ENCODE measurements around the gene MCRIP2.

MCRIP2 gene

GRCh38 chr16:633336-634050, 8.1 kb upstream of the MCRIP2 start:
- FAIRE-seq: no peak

- FAIRE-seq: no peak
Observed at GRCh38 chr16:634051-634670, 7.5 kb upstream of the MCRIP2 start.

- FAIRE-seq: no peak
Observed at GRCh38 chr16:634996-635395, 6.6 kb upstream of the MCRIP2 start.

GRCh38 chr16:635573-636205, 5.9 kb upstream of the MCRIP2 start:
- no peak for FAIRE-seq

- FAIRE-seq: no peak
Observed at GRCh38 chr16:636206-637080, 5.2 kb upstream of the MCRIP2 start, which contains the start of gene METTL26. Gene METTL26 (minus strand): TSS chr16:636305. CDS start chr16:636290, 15 bp downstream.

- no peak for FAIRE-seq
Observed at GRCh38 chr16:637081-638018, 4.3 kb upstream of the MCRIP2 start.

- FAIRE-seq: no peak
Observed at GRCh38 chr16:638034-638543, 3.5 kb upstream of the MCRIP2 start.

GRCh38 chr16:638836-639235, 2.8 kb upstream of the MCRIP2 start:
- no peak for FAIRE-seq

GRCh38 chr16:640614-641013, 1.0 kb upstream of the MCRIP2 start:
- FAIRE-seq: no peak

- FAIRE-seq: no peak
Observed at GRCh38 chr16:642189-643049, 791 bp downstream of the MCRIP2 start.

GRCh38 chr16:643050-643368, 1.4 kb downstream of the MCRIP2 start:
- no peak for FAIRE-seq

GRCh38 chr16:644556-644955, 2.9 kb downstream of the MCRIP2 start:
- FAIRE-seq: no peak

- no peak for FAIRE-seq
Observed at GRCh38 chr16:645852-646678, 4.4 kb downstream of the MCRIP2 start.

GRCh38 chr16:646679-647172, 5.1 kb downstream of the MCRIP2 start:
- FAIRE-seq: no peak

GRCh38 chr16:647173-647902, 5.7 kb downstream of the MCRIP2 start:
- no peak for FAIRE-seq

GRCh38 chr16:648071-648780, 6.6 kb downstream of the MCRIP2 start:
- FAIRE-seq: no peak

GRCh38 chr16:648781-649589, 7.4 kb downstream of the MCRIP2 start, which contains the start of gene WDR90:
Gene WDR90 (plus strand): TSS chr16:649365. CDS start chr16:649417, 52 bp downstream.
- FAIRE-seq: no peak

All from TTC549 (cell line).